Small intestine (tissue), 7 donors: ENCODE data around the gene ZNF79. TPM values are rescaled to one million over a fixed set of nuclear protein-coding genes. Genes with fewer than 3 reads are reported as not detected.

Source experiments
- DNase-seq, 2 donors: peaks; one replicate each; pipeline versions ENCODE4 v3.0.0 to v3.0.0-alpha.2; 2013
- FAIRE-seq: peaks from 2 replicates; lab custom pipeline; 2012; peaks lifted over from hg19 to GRCh38; lab: Jason Lieb, UNC
- H3K27ac ChIP-seq, 3 donors: one replicate each; pipeline ENCODE4 v1.5.1; 2013; ENCODE audit warnings: low read length in 2 of 3, mild to moderate bottlenecking in 2 of 3, control low read depth in 1 of 3, inconsistent platforms in 1 of 3, low read depth in 1 of 3, moderate library complexity in 1 of 3
- H3K27me3 ChIP-seq, 3 donors: one replicate each; pipeline ENCODE4 v1.6.1; 2013; ENCODE audit warnings: low read length in 3 of 3, inconsistent platforms in 1 of 3; ENCODE audit not compliant: control insufficient read depth in 3 of 3, insufficient read depth in 3 of 3
- H3K36me3 ChIP-seq, 3 donors: one replicate each; pipeline ENCODE4 v1.6.1; 2013; ENCODE audit warnings: low read length in 3 of 3, inconsistent platforms in 1 of 3, low read depth in 1 of 3, mild to moderate bottlenecking in 1 of 3, moderate library complexity in 1 of 3; ENCODE audit not compliant: control insufficient read depth in 3 of 3, insufficient read depth in 2 of 3
- H3K4me1 ChIP-seq, 3 donors: one replicate each; pipeline ENCODE4 v1.6.1; 2013; ENCODE audit warnings: low read length in 2 of 3, inconsistent platforms in 1 of 3, low read depth in 1 of 3, mild to moderate bottlenecking in 1 of 3, moderate library complexity in 1 of 3; ENCODE audit not compliant: control insufficient read depth in 3 of 3, insufficient read depth in 2 of 3
- H3K4me3 ChIP-seq, 3 donors: one replicate each; pipeline ENCODE4 v1.5.1; 2013; ENCODE audit warnings: low read length in 3 of 3, control low read depth in 1 of 3, inconsistent platforms in 1 of 3, low read depth in 1 of 3, mild to moderate bottlenecking in 1 of 3, moderate library complexity in 1 of 3
- H3K9me3 ChIP-seq, 2 donors: one replicate each; pipeline ENCODE4 v1.6.1; 2013; ENCODE audit warnings: low read depth in 1 of 2, low read length in 1 of 2; ENCODE audit not compliant: control insufficient read depth in 2 of 2, insufficient read depth in 1 of 2
- WGBS, 3 donors: extraction: QIAGEN DNeasy Blood & Tissue Kit; methylation state at CpG; one replicate each; pipeline ENCODE4 v1.1.7; 2013; 5-methylcytosine and 5-hydroxymethylcytosine counted together
- polyA plus RNA-seq, 4 donors: library from polyadenylated mRNA; stranded (reverse) in 3 of 4; unstranded in 1 of 4; fragments of 200-250 nt in 3 of 4; fragments of 120-200 nt in 1 of 4; gene quantifications; one replicate each; pipeline versions ENCODE4 v1.2.1 to v1.2.3, GENCODE V29; 2013
- donor health status: healthy with polysubstance abuse.
- donor health status: control.
- donor health status: control.
- donor health status: Bipolar disorder and iron deficiency.
- donor health status: healthy.

ZNF79 gene
- polyA plus RNA-seq, 4 donors = 2.4 to 5.8 (median 3.3) TPM

GRCh38 chr9:127415141-127415540, 9.0 kb upstream of the ZNF79 start:
- 87 to 99% (median 92%) methylated on average over 4 of the region's 4 CpGs for WGBS, 3 donors

GRCh38 chr9:127415657-127416056, 8.5 kb upstream of the ZNF79 start:
- Histone ChIP-seq H3K36me3 (peaks cover 0 to 46% (median 0%) of the 10 kb centered on the region in 3 donors), H3K4me3 (no peak overlapping the region), H3K4me1 (peaks cover 0 to 44% (median 0%) of the 10 kb centered on the region in 3 donors), H3K27ac (no peak overlapping the region), H3K9me3 (no peaks in the 10 kb centered on the region), H3K27me3 (no peaks in the 10 kb centered on the region)
- DNase-seq (no peak), FAIRE-seq (no peak)
- 71 to 100% (median 81%) methylated on average over 1 of the region's 1 CpG for WGBS, 3 donors

More at GRCh38 chr9:127415141-127415540, 9.0 kb upstream of the ZNF79 start:
- no peaks in the 10 kb centered on the region for H3K27me3 ChIP-seq
- H3K4me1 ChIP-seq = peaks cover 0 to 44% (median 0%) of the 10 kb centered on the region in 3 donors
- DNase-seq (no peak), FAIRE-seq (no peak)
- no peaks in the 10 kb centered on the region for H3K9me3 ChIP-seq
- H3K27ac ChIP-seq = peak overlapping the region in 1 of 3 donors; percentile 2
- peaks cover 0 to 50% (median 0%) of the 10 kb centered on the region in 3 donors for H3K36me3 ChIP-seq
- H3K4me3 ChIP-seq = no peak overlapping the region

DNA sequence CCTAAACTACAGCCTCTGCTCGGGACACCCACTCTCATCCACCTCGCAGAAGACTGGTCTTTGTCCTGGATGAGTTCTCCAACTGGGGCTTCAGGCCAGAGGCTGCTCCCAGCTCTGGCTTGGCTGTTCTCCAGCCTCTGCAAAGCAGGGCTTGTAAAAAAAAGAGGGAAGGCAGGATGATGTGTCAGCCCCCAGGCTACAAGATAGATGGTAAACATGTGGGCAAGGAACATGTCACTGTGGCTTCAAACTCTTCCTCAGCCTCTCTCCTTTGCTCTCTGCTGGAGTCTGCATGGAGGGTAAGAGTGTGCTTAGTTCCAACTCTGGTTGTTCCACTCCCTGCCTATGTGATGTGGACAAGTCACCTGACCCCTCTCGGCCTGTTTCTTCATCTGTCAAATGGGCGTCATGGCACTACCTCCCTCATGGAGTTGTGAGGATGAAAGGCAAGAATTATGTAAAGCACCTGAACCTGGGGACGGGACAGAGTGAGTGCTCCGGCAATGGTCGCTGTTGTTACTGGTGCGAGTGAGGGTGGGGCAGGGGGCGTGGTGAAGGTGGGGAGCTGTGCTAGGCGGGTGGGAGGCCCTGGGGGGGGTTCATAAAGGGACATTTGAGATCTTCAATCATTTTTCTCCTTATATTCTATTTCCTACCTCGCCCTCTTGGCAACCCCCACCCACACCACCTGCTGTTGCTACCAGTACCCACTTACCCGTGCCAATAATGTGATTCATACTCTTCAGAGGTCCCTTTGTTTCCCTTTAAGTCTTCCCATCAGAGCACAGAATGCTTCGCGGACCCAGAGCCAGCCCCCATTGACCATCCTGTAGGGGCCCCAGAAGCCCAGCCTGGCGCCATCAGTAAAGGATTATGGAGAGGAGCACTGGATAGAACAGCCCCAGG, 6.8 kb upstream of the ZNF79 start:
- Histone ChIP-seq H3K27ac (peak overlapping the region in 1 of 3 donors; percentile 36), H3K27me3 (no peaks in the 10 kb centered on the region), H3K4me3 (no peak overlapping the region), H3K4me1 (peaks cover 0 to 51% (median 4%) of the 10 kb centered on the region in 3 donors), H3K9me3 (no peaks in the 10 kb centered on the region), H3K36me3 (peaks cover 0 to 45% (median 0%) of the 10 kb centered on the region in 3 donors)
- FAIRE-seq = no peak
- no peak for DNase-seq
- WGBS, 3 donors = 69 to 78% (median 77%) methylated on average over 15 of the region's 15 CpGs

GRCh38 chr9:127418037-127418471, 6.1 kb upstream of the ZNF79 start:
- H3K4me3 ChIP-seq = no peak overlapping the region
- FAIRE-seq (no peak), DNase-seq (peak; percentile 16 to 66)
- no peaks in the 10 kb centered on the region for H3K27me3 ChIP-seq
- no peaks in the 10 kb centered on the region for H3K9me3 ChIP-seq
- peaks cover 0 to 54% (median 6%) of the 10 kb centered on the region in 3 donors for H3K4me1 ChIP-seq
- peak overlapping the region in 1 of 3 donors; percentile 23 for H3K27ac ChIP-seq
- whole genome bisulfite sequencing, 3 donors = 62 to 72% (median 62%) methylated on average over 12 of the region's 12 CpGs
- H3K36me3 ChIP-seq = peaks cover 0 to 41% (median 0%) of the 10 kb centered on the region in 3 donors

DNA sequence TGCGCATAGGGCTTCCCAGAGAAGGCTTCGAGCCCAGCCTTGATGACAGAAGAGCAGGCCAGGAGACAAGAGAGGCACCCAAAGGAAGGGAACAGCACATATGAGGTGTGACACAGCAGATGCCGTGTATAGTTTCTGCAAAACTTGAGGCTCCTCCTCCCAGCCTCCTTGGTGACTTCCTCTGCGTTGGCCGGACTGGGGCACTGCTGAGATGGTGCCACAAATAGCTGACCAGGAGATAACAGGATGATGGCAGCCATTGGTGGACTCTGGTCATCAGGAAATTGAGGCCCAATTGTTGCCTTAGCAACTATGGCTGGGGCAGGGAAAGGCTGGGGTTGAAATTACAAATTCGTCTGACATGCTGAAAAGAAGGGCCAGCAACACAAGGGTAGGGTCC, 4.8 kb upstream of the ZNF79 start:
- Histone ChIP-seq H3K4me1 (peaks cover 0 to 54% (median 8%) of the 10 kb centered on the region in 3 donors), H3K36me3 (peaks cover 0 to 32% (median 0%) of the 10 kb centered on the region in 3 donors), H3K4me3 (peak overlapping the region in 1 of 3 donors; percentile 26), H3K27ac (peak overlapping the region in 1 of 3 donors; percentile 60), H3K27me3 (no peaks in the 10 kb centered on the region), H3K9me3 (no peaks in the 10 kb centered on the region)
- 74 to 87% (median 81%) methylated on average over 6 of the region's 6 CpGs for WGBS, 3 donors
- DNase-seq = peak; percentile 14 to 29
- FAIRE-seq = no peak

GRCh38 chr9:127421057-127421456, 3.1 kb upstream of the ZNF79 start:
- H3K36me3 ChIP-seq = peaks cover 0 to 32% (median 0%) of the 10 kb centered on the region in 3 donors
- WGBS, 3 donors = 63 to 82% (median 71%) methylated on average over 7 of the region's 7 CpGs
- DNase-seq = peak; percentile 29 to 32
- H3K27ac ChIP-seq = peak overlapping the region in 1 of 3 donors; percentile 80
- H3K27me3 ChIP-seq = no peaks in the 10 kb centered on the region
- no peak overlapping the region for H3K4me3 ChIP-seq
- FAIRE-seq = no peak
- peaks cover 2 to 44% (median 12%) of the 10 kb centered on the region in 3 donors for H3K4me1 ChIP-seq
- no peaks in the 10 kb centered on the region for H3K9me3 ChIP-seq

DNA sequence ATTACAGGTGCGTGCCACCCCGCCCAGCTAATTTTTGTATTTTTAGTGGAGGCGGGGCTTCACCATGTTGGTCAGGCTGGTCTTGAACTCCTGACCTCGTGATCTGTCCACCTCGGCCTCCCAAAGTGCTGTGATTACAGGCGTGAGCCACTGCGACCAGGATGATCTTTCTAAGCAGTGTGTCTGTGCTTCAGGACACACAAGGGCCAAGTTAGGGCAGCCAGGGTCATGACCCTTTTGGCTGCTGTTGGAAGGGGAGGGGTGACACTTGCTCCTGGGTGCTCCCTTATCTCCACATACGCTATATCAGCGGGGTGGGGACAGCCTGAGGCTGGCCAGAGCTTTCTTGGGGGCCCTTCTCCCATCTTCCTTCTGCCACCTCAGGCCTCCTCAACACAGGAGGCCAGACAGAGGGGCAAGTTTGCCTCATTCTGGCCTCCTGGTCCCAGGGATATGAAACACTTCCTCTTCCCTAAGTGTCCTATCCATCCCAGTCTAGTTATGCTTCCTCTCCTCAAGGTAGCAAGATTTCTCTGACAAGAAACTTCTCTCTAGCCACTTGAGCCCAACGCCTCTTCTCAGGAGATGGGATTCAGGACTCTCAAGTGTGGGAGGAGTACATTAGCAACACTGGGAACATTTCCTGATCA, 1.9 kb upstream of the ZNF79 start:
- Histone ChIP-seq H3K4me1 (peaks cover 2 to 44% (median 12%) of the 10 kb centered on the region in 3 donors), H3K27me3 (no peaks in the 10 kb centered on the region), H3K4me3 (peak overlapping the region in 1 of 3 donors; percentile 92), H3K9me3 (no peaks in the 10 kb centered on the region), H3K36me3 (peaks cover 0 to 28% (median 0%) of the 10 kb centered on the region in 3 donors), H3K27ac (peak overlapping the region in 2 of 3 donors; percentile 27 to 80)
- FAIRE-seq (no peak), DNase-seq (peak in 1 of 2 donors; percentile 14)
- WGBS, 3 donors = 60 to 78% (median 72%) methylated on average over 10 of the region's 10 CpGs

- FAIRE-seq (no peak), DNase-seq (no peak)
- H3K27ac ChIP-seq = peak overlapping the region in 2 of 3 donors; percentile 27 to 80
- H3K4me1 ChIP-seq = peaks cover 2 to 44% (median 12%) of the 10 kb centered on the region in 3 donors
- WGBS, 3 donors = 46 to 50% (median 49%) methylated on average over 6 of the region's 6 CpGs
- H3K36me3 ChIP-seq = peaks cover 0 to 27% (median 0%) of the 10 kb centered on the region in 3 donors
- H3K9me3 ChIP-seq = no peaks in the 10 kb centered on the region
- H3K4me3 ChIP-seq = peak overlapping the region in 2 of 3 donors; percentile 61 to 92
- H3K27me3 ChIP-seq = no peaks in the 10 kb centered on the region
Measured at GRCh38 chr9:127422787-127423186, 1.4 kb upstream of the ZNF79 start.
